Neural cell (in vitro differentiated cells): Measurements from ENCODE around the gene NSMCE1. TPM values are rescaled to one million over a fixed set of nuclear protein-coding genes. Genes with fewer than 3 reads are reported as not detected.
"Not testable (repeated sequence)": the region's sequence is repeated elsewhere in the genome, so short reads cannot be mapped to it uniquely, and the experiment has no call there.

Source experiments
- H2AFZ ChIP-seq: fragments of 200-600, 300-800 bp; sonication (generic), shearing (Covaris generic); 2 replicates; pipeline ENCODE4 v1.6.0; 2014; ENCODE audit warnings: low read depth, mild to moderate bottlenecking, antibody characterized with exemption, low read length, moderate library complexity
- H3F3A ChIP-seq: fragments of 200-600 bp; shearing (Covaris generic); 2 replicates; pipeline ENCODE4 v1.6.1; 2016; ENCODE audit warnings: mild to moderate bottlenecking, moderate library complexity, mixed read lengths, antibody characterized with exemption, low read length; ENCODE audit not compliant: insufficient read depth, poor library complexity, severe bottlenecking
- H3K27ac ChIP-seq: fragments of 200-600, 300-800 bp; sonication (generic), shearing (Covaris generic); 2 replicates; pipeline ENCODE4 v1.5.1; 2014; ENCODE audit warnings: mild to moderate bottlenecking, low read length, moderate library complexity
- H3K27me3 ChIP-seq: fragments of 300-800, 200-600 bp; sonication (generic), shearing (Covaris generic); 2 replicates; pipeline ENCODE4 v1.6.0; 2014; ENCODE audit warnings: mild to moderate bottlenecking, low read depth, low read length, moderate library complexity; ENCODE audit not compliant: insufficient read depth
- H3K36me3 ChIP-seq: fragments of 300-800, 200-600 bp; sonication (generic), shearing (Covaris generic); 2 replicates; pipeline ENCODE4 v1.5.1; 2014; ENCODE audit warnings: mild to moderate bottlenecking, antibody characterized with exemption, low read length, moderate library complexity; ENCODE audit not compliant: insufficient read depth
- H3K4me2 ChIP-seq: fragments of 300-800, 200-600 bp; sonication (generic), shearing (Covaris generic); 2 replicates; pipeline ENCODE4 v1.6.0; 2014; ENCODE audit warnings: mild to moderate bottlenecking, low read length
- H3K4me3 ChIP-seq: fragments of 300-800, 200-600 bp; sonication (generic), shearing (Covaris generic); 2 replicates; pipeline ENCODE4 v1.5.1; 2014; ENCODE audit warnings: mild to moderate bottlenecking, low read length, moderate library complexity
- H3K79me2 ChIP-seq: fragments of 200-600 bp; shearing (Covaris generic); replicated peaks from 2 replicates; pipeline ENCODE4 v1.6.0; 2014; ENCODE audit warnings: mild to moderate bottlenecking, low read length, moderate library complexity; ENCODE audit not compliant: insufficient read depth
- H3K9ac ChIP-seq: fragments of 300-800, 200-600 bp; sonication (generic), shearing (Covaris generic); 2 replicates; pipeline ENCODE4 v1.6.1; 2016; ENCODE audit warnings: mild to moderate bottlenecking, low read length, mixed read lengths
- H3K9me2 ChIP-seq: fragments of 200-600 bp; shearing (Covaris generic); 2 replicates; pipeline ENCODE4 v1.6.1; 2016; ENCODE audit warnings: mild to moderate bottlenecking, low read length, mixed read lengths; ENCODE audit not compliant: insufficient read depth
- H3K9me3 ChIP-seq: fragments of 200-600, 300-800 bp; sonication (generic), shearing (Covaris generic); 2 replicates; pipeline ENCODE4 v1.6.1; 2016; ENCODE audit warnings: mild to moderate bottlenecking, mixed run types, low read length, moderate library complexity, mixed read lengths
- H4K20me1 ChIP-seq: fragments of 200-600 bp; shearing (Covaris generic); 2 replicates; pipeline ENCODE4 v1.6.1; 2016; ENCODE audit warnings: mild to moderate bottlenecking, mixed run types; ENCODE audit not compliant: insufficient read depth
- CTCF ChIP-seq: fragments of 450-650 bp; IDR thresholded peaks from 2 replicates; pipeline ENCODE4 v1.5.1; 2014; ENCODE audit warnings: antibody characterized with exemption, mild to moderate bottlenecking, moderate library complexity; ENCODE audit not compliant: poor library complexity, severe bottlenecking
- EP300 ChIP-seq: fragments of 450-650 bp; conservative IDR thresholded peaks from 2 replicates; pipeline ENCODE4 v1.6.1; 2014; ENCODE audit warnings: antibody characterized with exemption, mild to moderate bottlenecking, moderate library complexity; ENCODE audit not compliant: poor library complexity, severe bottlenecking
- EZH2 ChIP-seq: fragments of 200-600, 300-800 bp; shearing (Covaris generic), sonication (generic); IDR thresholded peaks from 2 replicates; pipeline ENCODE4 v1.6.1; 2014; ENCODE audit warnings: antibody characterized with exemption, low read length, borderline replicate concordance, mild to moderate bottlenecking; ENCODE audit not compliant: insufficient read depth, poor library complexity, severe bottlenecking
- MXI1 ChIP-seq: fragments of 450-650 bp; conservative IDR thresholded peaks from 2 replicates; pipeline ENCODE4 v1.6.1; 2014; ENCODE audit warnings: antibody characterized with exemption, mild to moderate bottlenecking; ENCODE audit not compliant: poor library complexity, severe bottlenecking
- POLR2AphosphoS5 ChIP-seq: IDR thresholded peaks from 2 replicates; pipeline ENCODE4 v1.6.1; 2012
- RAD21 ChIP-seq: fragments of 450-650 bp; conservative IDR thresholded peaks from 2 replicates; pipeline ENCODE4 v1.6.1; 2014; ENCODE audit warnings: antibody characterized with exemption, mild to moderate bottlenecking, moderate library complexity
- REST ChIP-seq: IDR thresholded peaks from 2 replicates; pipeline ENCODE4 v1.6.1; 2012; ENCODE audit warnings: borderline replicate concordance
- SMC3 ChIP-seq: fragments of 450-650 bp; conservative IDR thresholded peaks from 2 replicates; pipeline ENCODE4 v1.6.1; 2014; ENCODE audit warnings: antibody characterized with exemption, mild to moderate bottlenecking, moderate library complexity; ENCODE audit not compliant: poor library complexity
- TAF1 ChIP-seq: IDR thresholded peaks from 2 replicates; pipeline ENCODE4 v1.6.1; 2012; ENCODE audit warnings: low read depth
- polyA plus RNA-seq: library from polyadenylated mRNA; depleted of rRNA; stranded (reverse); fragments of >200 nt; gene quantifications from 2 replicates; pipeline ENCODE4 v1.2.3, GENCODE V29; 2014

NSMCE1 gene
- polyA plus RNA-seq, 1 donor from 2014 or later, result 11.5 TPM

GRCh38 chr16:27252206-27252585 lies 16.4 kb downstream of the NSMCE1 start:
- Histone ChIP-seq H3K27ac (no peak overlapping the region), H3K4me2 (no peak overlapping the region), H3K9ac (no peak overlapping the region), H2AFZ (no peak overlapping the region), H3K27me3 (no peaks in the 10 kb centered on the region), H3K36me3 (no peaks in the 10 kb centered on the region), H3K9me3 (no peaks in the 10 kb centered on the region), H3F3A (no peaks in the 10 kb centered on the region), H3K9me2 (no peaks in the 10 kb centered on the region), H4K20me1 (no peaks in the 10 kb centered on the region), H3K4me3 (no peak overlapping the region), H3K79me2 (no peaks in the 10 kb centered on the region)
- TF ChIP-seq REST (no peak), MXI1 (no peak), POLR2AphosphoS5 (no peak), TAF1 (no peak), SMC3 (no peak), CTCF (no peak), RAD21 (no peak), EP300 (no peak), EZH2 (no peak)

GRCh38 chr16:27251541-27252205 lies 16.9 kb downstream of the NSMCE1 start:
- Histone ChIP-seq H4K20me1 (no peaks in the 10 kb centered on the region), H3K9me2 (no peaks in the 10 kb centered on the region), H3K9me3 (no peaks in the 10 kb centered on the region), H3K9ac (no peak overlapping the region), H3K4me2 (no peak overlapping the region), H3K4me3 (no peak overlapping the region), H2AFZ (no peak overlapping the region), H3K27ac (no peak overlapping the region), H3K27me3 (no peaks in the 10 kb centered on the region), H3K36me3 (no peaks in the 10 kb centered on the region), H3K79me2 (no peaks in the 10 kb centered on the region), H3F3A (no peaks in the 10 kb centered on the region)
- no peak for TF ChIP-seq TAF1
- no peak for TF ChIP-seq POLR2AphosphoS5
- TF ChIP-seq CTCF, result no peak
- no peak for TF ChIP-seq EP300

- not testable (repeated sequence) for H3K9me3 ChIP-seq, H3K36me3 ChIP-seq, H3F3A ChIP-seq, H3K27ac ChIP-seq, H3K9ac ChIP-seq, H3K79me2 ChIP-seq, H3K4me3 ChIP-seq, H4K20me1 ChIP-seq, H3K9me2 ChIP-seq, H3K4me2 ChIP-seq, H3K27me3 ChIP-seq, H2AFZ ChIP-seq
Observed at GRCh38 chr16:27248886-27249285, 19.7 kb downstream of the NSMCE1 start.
